ENCODE measurements around the gene TBL1X. TPM values are rescaled to one million over a fixed set of nuclear protein-coding genes. Genes with fewer than 3 reads are reported as not detected.

TBL1X gene
- total and polyA plus RNA-seq, 2 donors (not counting 3 experiments of a cell fraction or from before 2014, with no cell fraction given) = 8.7 to 25.3 TPM

DNA sequence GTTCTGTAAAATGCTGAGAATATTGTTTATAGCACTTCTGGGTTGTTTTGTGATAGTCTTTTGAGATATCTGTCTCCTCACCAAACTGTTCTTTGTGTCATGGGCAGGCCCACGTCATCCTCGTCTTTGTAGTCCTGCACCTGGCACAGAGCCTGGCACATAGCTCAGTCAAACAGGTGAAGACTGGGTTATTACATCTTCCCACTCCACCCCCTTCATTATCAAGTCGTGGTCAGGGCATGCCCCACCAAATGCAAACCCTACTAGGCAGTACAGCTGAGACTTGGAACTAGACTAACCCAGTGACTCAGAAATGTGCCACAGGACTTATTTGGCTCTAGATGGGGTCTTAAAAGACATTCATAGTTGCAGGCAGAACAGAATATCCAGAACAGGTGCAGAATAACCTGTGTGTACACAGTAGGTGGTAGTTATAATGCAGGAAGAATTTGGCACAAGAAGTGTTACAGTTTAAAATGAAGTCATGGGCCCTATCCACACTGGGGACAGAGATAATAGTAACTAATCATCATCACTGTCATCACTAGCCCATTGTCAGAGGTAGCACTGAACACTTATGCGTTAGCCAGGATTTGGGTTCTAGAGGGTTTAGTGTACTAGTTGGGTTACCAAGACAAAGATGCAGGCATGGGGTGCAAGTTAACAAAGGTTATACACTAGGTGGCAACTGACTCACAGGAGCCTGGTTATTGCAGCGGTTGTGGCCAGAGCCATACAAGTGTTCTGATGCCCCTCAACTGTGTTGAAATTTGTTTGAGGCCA, 74.9 kb downstream of the TBL1X start:
- H3K27ac ChIP-seq (ENCODE audit: insufficient read depth, low read depth, low read length) = no peak overlapping the region
- dilution Hi-C loops (cut with MboI; ENCODE audit: extremely low pct_ligation_motif_present, low sequenced_read_pairs) (no loop called here), intact Hi-C loops (cut with micrococcal nuclease) (no loop called here)
- no peaks in the 10 kb centered on the region for H3K9me1 ChIP-seq (replicated peaks; ENCODE audit: control insufficient read depth, extremely low read depth, insufficient read depth, low read length)
- no peaks in the 10 kb centered on the region for H3K27me3 ChIP-seq (ENCODE audit: control insufficient read depth in 2 of 2, insufficient read depth in 2 of 2, low read length in 2 of 2)
- no peak overlapping the region for H2AFZ ChIP-seq (ENCODE audit: low read depth, low read length)
- peaks cover 19% of the 10 kb centered on the region for H3K4me1 ChIP-seq (ENCODE audit: control insufficient read depth, extremely low read depth, insufficient read depth, low read length)
- H3K36me3 ChIP-seq (ENCODE audit: control insufficient read depth in 2 of 2, extremely low read depth in 1 of 2, insufficient read depth in 2 of 2, low read length in 2 of 2) = no peaks in the 10 kb centered on the region
- H3K4me3 ChIP-seq (replicated peaks in 1 of 3; ENCODE audit: insufficient read depth in 1 of 3, low read depth in 1 of 3, low read length in 3 of 3) = no peak overlapping the region
- TF ChIP-seq GATA2 (IDR thresholded peaks at IDR 0.05; ENCODE audit: insufficient read depth, insufficient read length, low read depth, low read length) (no peak), EZH2 (IDR thresholded peaks at IDR 0.05; ENCODE audit: borderline replicate concordance, low read depth, low read length, severe bottlenecking) (no peak), MYC (IDR thresholded peaks at IDR 0.05; ENCODE audit: low read depth, low read length) (no peak), POLR2AphosphoS5 (IDR thresholded peaks at IDR 0.05; ENCODE audit: insufficient read depth, low read depth, low read length) (no peak), FOS (IDR thresholded peaks at IDR 0.05; ENCODE audit: borderline replicate concordance, insufficient read depth, low read length) (no peak), POLR2A (IDR thresholded peaks at IDR 0.05; ENCODE audit: low read depth, low read length) (no peak), JUN (IDR thresholded peaks at IDR 0.05; ENCODE audit: borderline replicate concordance, insufficient read depth, insufficient read length, low read depth) (no peak)
- TF ChIP-seq, protein P1, sequence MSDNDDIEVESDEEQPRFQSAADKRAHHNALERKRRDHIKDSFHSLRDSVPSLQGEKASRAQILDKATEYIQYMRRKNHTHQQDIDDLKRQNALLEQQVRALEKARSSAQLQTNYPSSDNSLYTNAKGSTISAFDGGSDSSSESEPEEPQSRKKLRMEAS (IDR thresholded peaks at IDR 0.05; ENCODE audit: insufficient read depth, insufficient read length) = no peak
- TF ChIP-seq, protein P2, sequence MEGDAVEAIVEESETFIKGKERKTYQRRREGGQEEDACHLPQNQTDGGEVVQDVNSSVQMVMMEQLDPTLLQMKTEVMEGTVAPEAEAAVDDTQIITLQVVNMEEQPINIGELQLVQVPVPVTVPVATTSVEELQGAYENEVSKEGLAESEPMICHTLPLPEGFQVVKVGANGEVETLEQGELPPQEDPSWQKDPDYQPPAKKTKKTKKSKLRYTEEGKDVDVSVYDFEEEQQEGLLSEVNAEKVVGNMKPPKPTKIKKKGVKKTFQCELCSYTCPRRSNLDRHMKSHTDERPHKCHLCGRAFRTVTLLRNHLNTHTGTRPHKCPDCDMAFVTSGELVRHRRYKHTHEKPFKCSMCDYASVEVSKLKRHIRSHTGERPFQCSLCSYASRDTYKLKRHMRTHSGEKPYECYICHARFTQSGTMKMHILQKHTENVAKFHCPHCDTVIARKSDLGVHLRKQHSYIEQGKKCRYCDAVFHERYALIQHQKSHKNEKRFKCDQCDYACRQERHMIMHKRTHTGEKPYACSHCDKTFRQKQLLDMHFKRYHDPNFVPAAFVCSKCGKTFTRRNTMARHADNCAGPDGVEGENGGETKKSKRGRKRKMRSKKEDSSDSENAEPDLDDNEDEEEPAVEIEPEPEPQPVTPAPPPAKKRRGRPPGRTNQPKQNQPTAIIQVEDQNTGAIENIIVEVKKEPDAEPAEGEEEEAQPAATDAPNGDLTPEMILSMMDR (IDR thresholded peaks at IDR 0.05; ENCODE audit: extremely low read depth in 1 of 2, insufficient read depth in 1 of 2, low read depth in 1 of 2, low read length in 2 of 2) = no peak
- DNase-seq (ENCODE audit: low read depth, low spot score) = no peak
- peaks cover 4% of the 10 kb centered on the region for H3K79me2 ChIP-seq (ENCODE audit: control insufficient read depth, insufficient read depth, low read length)
- no peak overlapping the region for H3K4me2 ChIP-seq (ENCODE audit: insufficient read depth, low read length)
- CTCF ChIA-PET = no interaction called here
- no peaks in the 10 kb centered on the region for H3K9me3 ChIP-seq (replicated peaks; ENCODE audit: control insufficient read depth, insufficient read depth, low read length)
- no peak overlapping the region for H3K9ac ChIP-seq (replicated peaks; ENCODE audit: extremely low read depth, insufficient read depth, low read length)
- FAIRE-seq = no peak
- H4K20me1 ChIP-seq (replicated peaks; ENCODE audit: control insufficient read depth, extremely low read depth, insufficient read depth, low read length) = no peaks in the 10 kb centered on the region
- POLR2A ChIA-PET = no interaction called here
- BruUV-seq (replicated peaks) = no TSS peak

Data from endothelial cell of umbilical vein (primary cell).